HCT116 (cell line): Measurements from ENCODE around the gene TRERF1. TPM values are rescaled to one million over a fixed set of nuclear protein-coding genes. Genes with fewer than 3 reads are reported as not detected.

Experiments used
- ATAC-seq: fragments of 200-7000 bp; cut with Tn5 transposase; 2 replicates; pipeline ENCODE4 v1.9.1; 2020; ENCODE audit warnings: mild to moderate bottlenecking, moderate library complexity
- BruUV-seq: library from RNA; stranded (reverse); fragments of 400-500 nt; replicated peaks from 2 replicates; lab custom pipeline; 2021; lab: Mats Ljungman, UMichigan
- CTCF ChIA-PET: fragments of 300-600 bp; sonication (Branson Sonifier 250); formaldehyde crosslinking; loops from one replicate; lab custom pipeline; 2021; ENCODE audit warnings: antibody characterized with exemption; lab: Charles Lee
- POLR2A ChIA-PET: fragments of 300-600, 350-600 bp; sonication (Branson Sonifier 250); formaldehyde crosslinking; loops from one replicate; lab custom pipeline; 2021; ENCODE audit warnings: antibody characterized with exemption; lab: Charles Lee
- RAD21 ChIA-PET, 2 experiments: fragments of 300-600 bp; sonication (Branson Sonifier 250); formaldehyde crosslinking; loops; one replicate each; lab custom pipeline; 2023; ENCODE audit warnings: low total read pairs in 2 of 2; ENCODE audit not compliant: uncharacterized antibody in 2 of 2, unreplicated experiment in 2 of 2, low non-redundant PET in 1 of 2; lab: Charles Lee
- DNase-seq: peaks from one replicate; pipeline ENCODE4 v3.0.0-alpha.2; 2010; ENCODE audit warnings: low read depth, low spot score
- H2AFZ ChIP-seq: fragments of 200-600 bp; shearing (Covaris generic), sonication (generic); 2 replicates; pipeline ENCODE4 v1.6.1; 2017; ENCODE audit warnings: low read depth, mixed run types, mixed read lengths, antibody characterized with exemption, low read length; ENCODE audit not compliant: poor library complexity, severe bottlenecking
- H3K27ac ChIP-seq: 2 replicates; pipeline ENCODE4 v1.5.1; 2012; ENCODE audit warnings: low read depth, low read length
- H3K27me3 ChIP-seq: fragments of 200-600 bp; sonication (generic); 2 replicates; pipeline ENCODE4 v1.6.1; 2016; ENCODE audit warnings: mixed run types, low read length, mixed read lengths; ENCODE audit not compliant: insufficient read depth
- H3K36me3 ChIP-seq, 2 experiments: fragments of 200-500 bp in 1 of 2; fragments of 200-600 bp in 1 of 2; sonication (Bioruptor generic) in 1 of 2; sonication (generic) in 1 of 2; 2 replicates each; pipeline versions ENCODE4 v1.5.1 to v1.6.1; 2014 to 2016; ENCODE audit warnings: low read length in 2 of 2, inconsistent platforms in 1 of 2, mixed read lengths in 1 of 2, mixed run types in 1 of 2; ENCODE audit not compliant: insufficient read depth in 2 of 2, control insufficient read depth in 1 of 2
- H3K4me1 ChIP-seq, 2 experiments: fragments of 200-600 bp in 1 of 2; sonication (generic) in 1 of 2; 2 replicates each; pipeline versions ENCODE4 v1.5.1 to v1.6.1; 2012 to 2017; ENCODE audit warnings: low read length in 2 of 2, inconsistent platforms in 1 of 2, mild to moderate bottlenecking in 1 of 2, mixed read lengths in 1 of 2, mixed run types in 1 of 2, moderate library complexity in 1 of 2; ENCODE audit not compliant: insufficient read depth in 2 of 2, control insufficient read depth in 1 of 2
- H3K4me2 ChIP-seq: fragments of 200-600 bp; sonication (generic); 2 replicates; pipeline ENCODE4 v1.6.1; 2017; ENCODE audit warnings: mixed run types, low read length, mixed read lengths
- H3K4me3 ChIP-seq, 2 experiments: fragments of 200-600 bp in 1 of 2; sonication (generic) in 1 of 2; replicated peaks in 1 of 2; 2 replicates each; pipeline ENCODE4 v1.5.1; 2011 to 2016; ENCODE audit warnings: low read length in 2 of 2, control low read depth in 1 of 2, low read depth in 1 of 2, mild to moderate bottlenecking in 1 of 2, mixed read lengths in 1 of 2, mixed run types in 1 of 2
- H3K79me2 ChIP-seq: fragments of 200-600 bp; sonication (generic); 2 replicates; pipeline ENCODE4 v1.6.1; 2017; ENCODE audit warnings: mild to moderate bottlenecking, mixed run types, low read length, moderate library complexity, mixed read lengths; ENCODE audit not compliant: insufficient read depth
- H3K9ac ChIP-seq: fragments of 200-600 bp; sonication (generic); 2 replicates; pipeline ENCODE4 v1.6.1; 2016; ENCODE audit warnings: low read length, mixed read lengths
- H3K9me2 ChIP-seq: fragments of 200-600 bp; sonication (generic), shearing (Covaris generic); 2 replicates; pipeline ENCODE4 v1.6.1; 2017; ENCODE audit warnings: mixed run types, mild to moderate bottlenecking, moderate library complexity; ENCODE audit not compliant: insufficient read depth
- H3K9me3 ChIP-seq, 2 experiments: fragments of 200-500 bp in 1 of 2; fragments of 200-600 bp in 1 of 2; sonication (Bioruptor generic) in 1 of 2; sonication (generic) in 1 of 2; 2 replicates each; pipeline ENCODE4 v1.6.1; 2014 to 2017; ENCODE audit warnings: low read length in 2 of 2, mixed read lengths in 2 of 2, inconsistent platforms in 1 of 2, low read depth in 1 of 2, mild to moderate bottlenecking in 1 of 2, mixed run types in 1 of 2, moderate library complexity in 1 of 2; ENCODE audit not compliant: control insufficient read depth in 1 of 2, insufficient read depth in 1 of 2
- H4K20me1 ChIP-seq: fragments of 200-600 bp; sonication (generic), shearing (Covaris generic); 2 replicates; pipeline ENCODE4 v1.6.1; 2017; ENCODE audit warnings: mixed run types, mild to moderate bottlenecking, moderate library complexity; ENCODE audit not compliant: insufficient read depth
- ATF3 ChIP-seq: IDR thresholded peaks from 2 replicates; pipeline ENCODE4 v1.6.1; 2012
- CBX3 ChIP-seq: IDR thresholded peaks from 2 replicates; pipeline ENCODE4 v1.6.1; 2012; ENCODE audit warnings: low read depth
- CEBPB ChIP-seq: IDR thresholded peaks from 2 replicates; pipeline ENCODE4 v1.6.1; 2012; ENCODE audit warnings: low read depth
- CTCF ChIP-seq, 3 experiments: fragments of 200-600 bp in 1 of 3; sonication (generic) in 1 of 3; IDR thresholded peaks in 2 of 3; conservative IDR thresholded peaks in 1 of 3; 2 replicates each; pipeline ENCODE4 v1.5.1; 2012 to 2017; ENCODE audit warnings: low read depth in 2 of 3, low read length in 2 of 3, antibody characterized with exemption in 1 of 3, borderline replicate concordance in 1 of 3, control low read depth in 1 of 3, mild to moderate bottlenecking in 1 of 3, mixed read lengths in 1 of 3, mixed run types in 1 of 3, moderate library complexity in 1 of 3; ENCODE audit not compliant: insufficient read depth in 1 of 3
- EGR1 ChIP-seq: IDR thresholded peaks from 2 replicates; pipeline ENCODE4 v1.6.1; 2012; ENCODE audit warnings: low read depth
- ELF1 ChIP-seq: IDR thresholded peaks from 2 replicates; pipeline ENCODE4 v1.6.1; 2012; ENCODE audit warnings: low read depth, borderline replicate concordance
- EZH2phosphoT487 ChIP-seq: fragments of 200-600 bp; IDR thresholded peaks from 2 replicates; pipeline ENCODE4 v1.6.1; 2018; ENCODE audit warnings: antibody characterized with exemption, borderline replicate concordance
- FOSL1 ChIP-seq: IDR thresholded peaks from 2 replicates; pipeline ENCODE4 v1.6.1; 2012; ENCODE audit warnings: low read depth
- JUND ChIP-seq: IDR thresholded peaks from 2 replicates; pipeline ENCODE4 v1.6.1; 2012
- MAX ChIP-seq: IDR thresholded peaks from 2 replicates; pipeline ENCODE4 v1.6.1; 2012
- POLR2A ChIP-seq: IDR thresholded peaks from 2 replicates; pipeline ENCODE4 v1.7.0; 2011; ENCODE audit warnings: borderline replicate concordance; ENCODE audit not compliant: insufficient read depth, insufficient read length; ENCODE audit errors: extremely low read depth
- POLR2AphosphoS5 ChIP-seq: IDR thresholded peaks from 2 replicates; pipeline ENCODE4 v1.6.1; 2011; ENCODE audit warnings: mild to moderate bottlenecking, low read depth, low read length, moderate library complexity
- RAD21 ChIP-seq: IDR thresholded peaks from 2 replicates; pipeline ENCODE4 v1.6.1; 2012; ENCODE audit warnings: low read depth, mild to moderate bottlenecking
- SIN3A ChIP-seq: IDR thresholded peaks from 2 replicates; pipeline ENCODE4 v1.6.1; 2012; ENCODE audit warnings: low read depth
- SP1 ChIP-seq: IDR thresholded peaks from 2 replicates; pipeline ENCODE4 v1.6.1; 2012; ENCODE audit warnings: low read depth
- SRF ChIP-seq: IDR thresholded peaks from 2 replicates; pipeline ENCODE4 v1.6.1; 2012; ENCODE audit warnings: low read depth
- TCF7L2 ChIP-seq: IDR thresholded peaks from 2 replicates; pipeline ENCODE4 v1.7.0; 2011; ENCODE audit warnings: borderline replicate concordance, inconsistent platforms; ENCODE audit not compliant: insufficient read depth, insufficient read length; ENCODE audit errors: extremely low read depth
- YY1 ChIP-seq: IDR thresholded peaks from 2 replicates; pipeline ENCODE4 v1.6.1; 2011; ENCODE audit warnings: low read length, low read depth, moderate library complexity, mild to moderate bottlenecking; ENCODE audit not compliant: insufficient replicate concordance; ENCODE audit errors: extremely low read depth
- ZBTB33 ChIP-seq: IDR thresholded peaks from 2 replicates; pipeline ENCODE4 v1.6.1; 2011; ENCODE audit warnings: mild to moderate bottlenecking, low read length, moderate library complexity; ENCODE audit not compliant: insufficient replicate concordance; ENCODE audit errors: extremely low read depth
- ZNF274 ChIP-seq: fragments of 200-500 bp; sonication (Bioruptor generic); IDR thresholded peaks from 2 replicates; pipeline ENCODE4 v1.6.1; 2014; ENCODE audit warnings: mild to moderate bottlenecking, low read depth, low read length, inconsistent platforms
- intact Hi-C: fragments of 100-400 bp; cut with micrococcal nuclease; formaldehyde crosslinking; loops from 2 replicates; pipeline ENCODE4 v1.10.0; 2022
- total RNA-seq: library from RNA; stranded (reverse); gene quantifications from one replicate; pipeline ENCODE4 v1.2.1, GENCODE V29; 2021; ENCODE audit not compliant: unreplicated experiment

Gene TRERF1
- total RNA-seq, 1 experiment from 2014 or later = 12.4 TPM

GRCh38 chr6:42294759-42295158 lies 157.0 kb downstream of the TRERF1 start:
- Histone ChIP-seq H3K79me2 (no peaks in the 10 kb centered on the region), H3K4me3 (peak overlapping the region in 1 of 2 experiments; percentile 26; a peak in 2 of 4 replicates)
- DNase-seq = peak; percentile 94
- TF ChIP-seq FOSL1 = peak; percentile 91
- TF ChIP-seq ATF3 = no peak
- peak; percentile 59; the same call in 1 of the 2 replicates for TF ChIP-seq POLR2AphosphoS5
- TF ChIP-seq ZNF274 = no peak
- peak; percentile 69; the same call in 1 of the 2 replicates for TF ChIP-seq SRF
- TF ChIP-seq TCF7L2 = peak; percentile 63
- TF ChIP-seq SIN3A = peak; percentile 82
- TF ChIP-seq EZH2phosphoT487 = no peak
- TF ChIP-seq JUND = peak; percentile 93
- TF ChIP-seq ZBTB33 = peak; percentile 84
- TF ChIP-seq CEBPB = peak; percentile 70
- peak; percentile 95 for TF ChIP-seq SP1
- peak; percentile 84 for TF ChIP-seq MAX
- TF ChIP-seq POLR2A = no peak
- peak; percentile 35; the same call in 1 of the 2 replicates for TF ChIP-seq RAD21
- TF ChIP-seq EGR1 = no peak
- TF ChIP-seq YY1 = no peak
- TF ChIP-seq ELF1 = no peak
- TF ChIP-seq CTCF (IDR thresholded peaks at IDR 0.05 in 2 of 3, conservative IDR thresholded peaks at IDR 0.05 in 1 of 3; ENCODE audit: borderline replicate concordance in 1 of 3, insufficient read depth in 1 of 3, low read depth in 2 of 3, low read length in 2 of 3) = no peak
- peak; percentile 89 for TF ChIP-seq CBX3
- TF ChIP-seq, all 23 proteins: peak for 12
- Histone ChIP-seq H3K36me3 (no peaks in the 10 kb centered on the region), H3K9ac (peak overlapping the region; percentile 35), H3K4me2 (peak overlapping the region; percentile 71), H4K20me1 (no peaks in the 10 kb centered on the region), H3K9me3 (no peaks in the 10 kb centered on the region), H2AFZ (no peak overlapping the region), H3K27me3 (no peaks in the 10 kb centered on the region), H3K9me2 (no peaks in the 10 kb centered on the region), H3K4me1 (peaks cover 23 to 68% of the 10 kb centered on the region in 2 experiments), H3K27ac (peak overlapping the region; percentile 41)
- ChIA-PET POLR2A (interaction anchor here (0.7 to 1.4 kb wide), 2 partner anchors 34 to 253 kb away, joined by 3 to 8 read pairs; no protein-coding TSS in a partner anchor), CTCF (interaction anchor here (0.7 to 2.4 kb wide), 2 partner anchors 253 to 269 kb away, joined by 5 to 6 read pairs; partner anchors contain the start of gene UBR2), RAD21 (interaction anchor here (0.6 to 0.7 kb wide), 4 partner anchors 18 to 240 kb away, joined by 3 to 9 read pairs (median 4); no protein-coding TSS in a partner anchor)
- intact Hi-C loops = no loop called here
- peak; percentile 97 for ATAC-seq
- no TSS peak for BruUV-seq
